GM04504 (cell line): ENCODE measurements around the gene BNIP1.
"Not testable (repeated sequence)": the region's sequence is repeated elsewhere in the genome, so short reads cannot be mapped to it uniquely, and the experiment has no call there.

ENCODE experiments used
- DNase-seq: peaks from one replicate; pipeline ENCODE4 v3.0.0-alpha.2; 2012; ENCODE audit warnings: low read depth

Gene BNIP1

GRCh38 chr5:173144200-173145176 is at the start of gene BNIP1:
TSS of gene BNIP1 (plus strand) at chr5:173144531. CDS start at chr5:173144546, 15 bp downstream.
- DNase-seq: peak; percentile 85

- DNase-seq: no peak
Observed at GRCh38 chr5:173098787-173099186, 45.5 kb upstream of the BNIP1 start.

- DNase-seq: no peak
Observed at GRCh38 chr5:173099461-173099860, 44.9 kb upstream of the BNIP1 start.

- no peak for DNase-seq
Observed at GRCh38 chr5:173101245-173101644, 43.1 kb upstream of the BNIP1 start.

GRCh38 chr5:173103411-173103810 is 40.9 kb upstream of the BNIP1 start:
- no peak for DNase-seq

GRCh38 chr5:173108914-173109313 is 35.4 kb upstream of the BNIP1 start:
- no peak for DNase-seq

- no peak for DNase-seq
Observed at GRCh38 chr5:173114536-173114935, 29.8 kb upstream of the BNIP1 start.

- no peak for DNase-seq
Observed at GRCh38 chr5:173119719-173120118, 24.6 kb upstream of the BNIP1 start.

- DNase-seq: peak; percentile 10
Observed at GRCh38 chr5:173123416-173123815, 20.9 kb upstream of the BNIP1 start.

GRCh38 chr5:173132166-173132565 is 12.2 kb upstream of the BNIP1 start:
- DNase-seq: not testable (repeated sequence)

GRCh38 chr5:173138707-173139106 is 5.6 kb upstream of the BNIP1 start:
- no peak for DNase-seq

GRCh38 chr5:173139631-173140030 is 4.7 kb upstream of the BNIP1 start:
- no peak for DNase-seq

GRCh38 chr5:173140769-173141168 is 3.6 kb upstream of the BNIP1 start:
- DNase-seq: no peak

GRCh38 chr5:173143567-173143966 is 764 bp upstream of the BNIP1 start:
- no peak for DNase-seq

- no peak for DNase-seq
Observed at GRCh38 chr5:173148354-173148753, 4.0 kb downstream of the BNIP1 start.

GRCh38 chr5:173152547-173152946 is 8.2 kb downstream of the BNIP1 start:
- DNase-seq: no peak

- no peak for DNase-seq
Observed at GRCh38 chr5:173153842-173154241, 9.5 kb downstream of the BNIP1 start.

- not testable (repeated sequence) for DNase-seq
Observed at GRCh38 chr5:173154619-173155018, 10.3 kb downstream of the BNIP1 start.

- DNase-seq: no peak
Observed at GRCh38 chr5:173155912-173156311, 11.6 kb downstream of the BNIP1 start.

GRCh38 chr5:173158366-173158765 is 14.0 kb downstream of the BNIP1 start:
- no peak for DNase-seq

- DNase-seq: no peak
Observed at GRCh38 chr5:173159256-173159655, 14.9 kb downstream of the BNIP1 start.

- no peak for DNase-seq
Observed at GRCh38 chr5:173161148-173161547, 16.8 kb downstream of the BNIP1 start.

GRCh38 chr5:173163219-173163618 is 18.9 kb downstream of the BNIP1 start:
- no peak for DNase-seq
